SJSA1 (cell line): ENCODE data around the gene RAB8A. TPM values are rescaled to one million over a fixed set of nuclear protein-coding genes. Genes with fewer than 3 reads are reported as not detected.
"Not testable (repeated sequence)": the region's sequence is repeated elsewhere in the genome, so short reads cannot be mapped to it uniquely, and the experiment has no call there.

Experiments used
- DNase-seq, 2 experiments: peaks; one replicate each; pipeline ENCODE4 v3.0.0-alpha.2; 2015 to 2020; ENCODE audit warnings: low spot score in 2 of 2, low read depth in 1 of 2
- H3K27ac ChIP-seq: fragments of 250-450 bp; sonication (Bioruptor Pico); 2 replicates; pipeline ENCODE4 v1.5.1; 2020; ENCODE audit warnings: mild to moderate bottlenecking, moderate library complexity
- H3K27me3 ChIP-seq: fragments of 250-450 bp; sonication (Bioruptor Pico); replicated peaks from 2 replicates; pipeline ENCODE4 v1.5.1; 2020; ENCODE audit warnings: mild to moderate bottlenecking, moderate library complexity
- H3K36me3 ChIP-seq: fragments of 250-450 bp; sonication (Bioruptor Pico); 2 replicates; pipeline ENCODE4 v1.5.1; 2020; ENCODE audit warnings: mild to moderate bottlenecking
- H3K4me1 ChIP-seq: fragments of 250-450 bp; sonication (Bioruptor Pico); replicated peaks from 2 replicates; pipeline ENCODE4 v1.6.1; 2021; ENCODE audit warnings: mild to moderate bottlenecking
- H3K4me3 ChIP-seq: fragments of 250-450 bp; sonication (Bioruptor Pico); 2 replicates; pipeline ENCODE4 v1.5.1; 2020; ENCODE audit warnings: mild to moderate bottlenecking
- H3K9me3 ChIP-seq: fragments of 250-450 bp; sonication (Bioruptor Pico); replicated peaks from 2 replicates; pipeline ENCODE4 v1.5.1; 2020; ENCODE audit warnings: mild to moderate bottlenecking
- total RNA-seq: library from RNA; depleted of rRNA; stranded (reverse); fragments of >200 nt; shearing (Covaris generic); gene quantifications from 2 replicates; pipeline ENCODE4 v1.2.3, GENCODE V29; 2014; rRNA removed

The RAB8A gene
- total RNA-seq, 1 experiment from 2014 or later: 69.5 TPM

DNA sequence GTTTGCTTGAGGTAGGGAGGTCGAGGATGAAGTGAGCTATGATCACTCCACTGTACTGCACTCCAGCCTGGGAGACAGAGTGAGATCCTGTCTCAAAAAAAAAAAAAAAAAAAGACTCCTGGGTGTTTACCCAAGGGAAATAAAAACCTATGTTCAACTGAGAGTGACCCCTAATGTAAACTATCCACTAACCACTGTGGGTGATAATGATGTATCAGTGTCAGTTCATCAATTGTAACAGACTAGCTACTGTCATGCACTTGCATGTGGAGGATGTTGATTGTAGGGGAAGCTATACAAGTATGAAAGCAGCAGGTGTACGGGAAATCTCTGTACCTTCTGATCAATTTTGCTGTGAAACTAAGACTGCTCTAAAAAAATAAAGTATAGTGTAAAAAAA is 64.3 kb downstream of the RAB8A start:
- Histone ChIP-seq H3K4me1 (peaks cover 8% of the 10 kb centered on the region), H3K27ac (no peak overlapping the region), H3K9me3 (no peaks in the 10 kb centered on the region), H3K27me3 (no peaks in the 10 kb centered on the region), H3K36me3 (no peaks in the 10 kb centered on the region), H3K4me3 (no peak overlapping the region)
- no peak for DNase-seq

DNA sequence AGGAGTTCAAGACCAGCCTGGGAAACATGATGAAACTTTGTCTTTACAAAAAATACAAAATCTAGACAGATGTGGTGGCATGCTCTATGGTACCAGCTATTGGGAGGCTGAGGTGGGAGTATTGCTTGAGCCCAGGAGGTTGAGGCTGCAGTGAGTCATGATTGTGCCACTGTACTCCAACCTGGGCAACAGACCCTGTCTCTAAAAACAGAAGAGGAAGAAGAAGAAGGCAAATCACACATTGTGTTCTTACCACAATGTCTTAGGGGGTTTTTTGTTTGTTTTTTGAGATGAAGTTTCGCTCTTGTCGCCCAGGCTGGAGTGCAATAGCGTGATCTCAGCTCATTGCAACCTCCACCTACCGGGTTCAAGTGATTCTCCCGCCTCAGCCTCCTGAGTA is 67.2 kb downstream of the RAB8A start:
- H3K9me3 ChIP-seq, H3K4me3 ChIP-seq, H3K27ac ChIP-seq, DNase-seq, H3K27me3 ChIP-seq, H3K36me3 ChIP-seq: not testable (repeated sequence)
- H3K4me1 ChIP-seq: peaks cover 13% of the 10 kb centered on the region

DNA sequence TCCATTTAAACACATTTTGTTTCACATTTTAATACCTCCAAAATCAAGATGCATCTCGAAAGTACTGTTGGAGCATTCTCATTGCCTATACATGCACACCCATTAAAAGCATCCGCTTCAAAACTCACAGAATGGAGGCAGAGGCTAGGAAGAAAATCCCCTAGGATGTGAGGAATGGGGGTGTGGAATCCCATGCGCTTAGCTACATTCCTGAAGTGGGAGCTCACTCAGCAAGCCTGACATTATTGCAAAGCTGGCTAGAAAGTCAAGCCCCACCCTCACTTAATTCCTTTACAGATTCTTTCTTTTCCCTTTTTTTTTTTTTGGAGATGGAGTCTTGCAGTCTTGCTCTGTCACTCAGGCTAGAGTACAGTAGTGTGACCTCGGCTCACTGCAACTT is 68.9 kb downstream of the RAB8A start:
- H3K9me3 ChIP-seq: no peaks in the 10 kb centered on the region
- H3K27ac ChIP-seq: peak overlapping the region; percentile 53
- H3K4me3 ChIP-seq: no peak overlapping the region
- DNase-seq: peak; percentile 71 to 80
- no peaks in the 10 kb centered on the region for H3K36me3 ChIP-seq
- no peaks in the 10 kb centered on the region for H3K27me3 ChIP-seq
- peaks cover 16% of the 10 kb centered on the region for H3K4me1 ChIP-seq

Other genes starting within 250 kb of the RAB8A start
- gene CYP4F2, start 213.8 kb upstream of the RAB8A start, total RNA-seq: not detected in 2 replicates
- gene CYP4F11, start 177.4 kb upstream of the RAB8A start, total RNA-seq: not detected in 2 replicates
- not detected in 2 replicates for gene OR10H4, start 162.9 kb upstream of the RAB8A start, total RNA-seq
- 1,990 and 2,203 TPM in 2 replicates for gene TPM4, start 35.4 kb upstream of the RAB8A start, total RNA-seq
- not detected in 2 replicates for gene HSH2D, start 31.8 kb downstream of the RAB8A start, total RNA-seq
- not detected in 2 replicates for gene CIB3, start 61.6 kb downstream of the RAB8A start, total RNA-seq
- gene FAM32A, start 73.5 kb downstream of the RAB8A start, total RNA-seq: 133 and 162 TPM in 2 replicates
- 65.6 and 103 TPM in 2 replicates for gene AP1M1, start 86.0 kb downstream of the RAB8A start, total RNA-seq
- 12.6 and 15.2 TPM in 2 replicates for gene KLF2, start 212.9 kb downstream of the RAB8A start, total RNA-seq